ENCODE measurements around the gene LMOD1.

- TF ChIP-seq CTCF (IDR thresholded peaks at IDR 0.05) (no peak), POLR2A (IDR thresholded peaks at IDR 0.05) (no peak)
These were observed 62.6 kb downstream of the LMOD1 start for GRCh38 chr1:201883786-201884185.
